GM12892 (cell line): ENCODE data around the gene DEPDC4.

Experiments
- POLR2A ChIP-seq: IDR thresholded peaks from 2 replicates; pipeline ENCODE4 v1.6.1; 2011; ENCODE audit warnings: low read depth, low read length, control low read depth
- POLR2AphosphoS5 ChIP-seq: IDR thresholded peaks from 2 replicates; pipeline ENCODE4 v1.6.1; 2011; ENCODE audit warnings: low read depth, low read length, control low read depth
- TAF1 ChIP-seq: IDR thresholded peaks from 2 replicates; pipeline ENCODE4 v1.6.1; 2011; ENCODE audit warnings: low read depth, mild to moderate bottlenecking, control low read depth, low read length, borderline replicate concordance

GRCh38 chr12:100263131-100263530, 3.7 kb downstream of the DEPDC4 start:
- TF ChIP-seq POLR2A (no peak), POLR2AphosphoS5 (no peak), TAF1 (no peak)
